Measurements from ENCODE around the gene ARMC6.
"Not testable (repeated sequence)": the region's sequence is repeated elsewhere in the genome, so short reads cannot be mapped to it uniquely, and the experiment has no call there.

GRCh38 chr19:19102566-19102965 lies 69.2 kb downstream of the ARMC6 start:
- not testable (repeated sequence) for TF ChIP-seq POLR2A, CTCF, POLR2AphosphoS5 (IDR thresholded peaks at IDR 0.05)
